ENCODE results near the gene GCNT2.
"Not testable (repeated sequence)": the region's sequence is repeated elsewhere in the genome, so short reads cannot be mapped to it uniquely, and the experiment has no call there.

Gene GCNT2

DNA sequence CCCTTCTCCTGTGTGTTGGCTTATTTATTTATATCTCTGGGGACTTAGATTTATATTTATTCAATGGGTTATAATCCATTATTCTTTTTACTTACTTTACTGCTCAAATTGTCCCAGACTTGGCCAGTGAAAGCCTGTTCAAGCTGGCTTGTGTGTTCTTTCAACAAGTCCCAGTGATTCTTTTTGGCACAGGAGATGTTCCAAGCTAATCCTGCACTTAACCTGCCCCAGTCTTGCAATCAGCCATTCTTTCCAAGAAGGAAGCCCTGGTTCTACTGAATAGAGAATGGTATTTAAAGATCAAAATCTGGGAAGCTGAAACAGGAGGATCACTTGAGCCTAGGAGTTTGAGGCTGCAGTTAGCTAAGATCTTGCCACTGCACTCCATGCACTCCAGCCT, 26.7 kb downstream of the GCNT2 start:
- no peak for DNase-seq (ENCODE audit: low read depth in 2 of 2)

DNA sequence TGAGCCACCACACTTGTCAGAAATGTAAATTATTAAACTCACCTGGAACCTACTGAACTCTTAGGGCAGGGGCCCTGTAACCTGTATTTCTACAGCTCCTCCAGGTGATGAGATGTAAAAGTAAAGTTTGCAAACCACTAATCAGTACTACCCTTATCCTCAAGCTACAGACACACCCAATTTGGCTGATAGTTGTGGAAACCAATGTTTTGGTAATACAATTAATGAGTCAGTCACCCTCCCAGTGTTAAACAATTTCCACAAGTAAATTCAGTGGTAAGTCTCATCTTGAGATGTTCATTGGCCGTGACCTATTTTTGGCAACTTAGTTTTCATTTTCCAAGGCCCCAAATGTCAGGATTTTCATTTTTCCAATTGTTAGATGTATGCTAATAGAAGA, 29.6 kb downstream of the GCNT2 start:
- no peak for DNase-seq (ENCODE audit: low read depth in 2 of 2)

DNA sequence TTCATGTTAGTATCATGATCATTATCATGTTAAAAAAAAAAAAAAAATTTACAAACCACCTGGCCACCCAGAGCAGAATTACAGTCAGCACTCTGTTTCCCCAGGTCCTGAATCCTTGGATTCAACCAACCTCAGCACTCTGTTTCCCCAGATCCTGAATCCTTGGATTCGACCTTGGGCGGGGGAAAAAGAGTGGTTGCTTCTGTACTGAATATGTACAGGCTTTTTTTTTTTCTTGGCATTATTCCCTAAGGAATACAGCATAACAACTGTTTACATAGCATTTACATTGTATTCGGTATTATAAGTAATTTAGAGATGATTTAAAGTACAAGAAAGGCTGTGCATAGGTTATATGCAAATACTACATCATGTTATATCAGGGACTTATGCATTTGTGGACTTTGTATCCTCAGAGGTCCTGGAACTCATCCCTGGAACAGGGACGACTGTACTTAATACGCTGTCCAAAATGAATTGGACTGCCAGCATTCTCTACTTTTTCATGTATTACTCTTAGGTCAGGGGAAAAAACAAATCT, 31.2 kb downstream of the GCNT2 start:
- no peak for DNase-seq (ENCODE audit: low read depth in 2 of 2)

DNA sequence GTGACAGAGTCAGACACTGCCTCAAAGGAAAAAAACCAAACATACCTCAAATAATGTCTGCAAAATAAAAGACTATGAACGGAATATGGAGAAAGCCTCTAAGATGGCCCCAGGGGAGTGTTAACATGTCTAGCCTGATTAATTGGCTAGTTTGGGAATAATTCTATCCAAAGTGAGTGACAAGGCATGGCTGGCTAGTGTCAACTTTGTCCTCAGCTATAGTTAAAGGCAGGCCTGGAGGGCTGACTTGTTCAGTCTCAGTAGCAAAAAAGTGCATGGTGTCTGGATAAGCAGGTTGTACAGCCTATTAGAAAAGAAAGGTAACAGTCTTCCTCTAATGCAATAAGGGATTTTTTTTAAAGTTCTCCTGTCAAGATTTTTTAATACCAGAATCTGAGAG, 32.7 kb downstream of the GCNT2 start:
- DNase-seq (ENCODE audit: low read depth in 2 of 2) = no peak

DNA sequence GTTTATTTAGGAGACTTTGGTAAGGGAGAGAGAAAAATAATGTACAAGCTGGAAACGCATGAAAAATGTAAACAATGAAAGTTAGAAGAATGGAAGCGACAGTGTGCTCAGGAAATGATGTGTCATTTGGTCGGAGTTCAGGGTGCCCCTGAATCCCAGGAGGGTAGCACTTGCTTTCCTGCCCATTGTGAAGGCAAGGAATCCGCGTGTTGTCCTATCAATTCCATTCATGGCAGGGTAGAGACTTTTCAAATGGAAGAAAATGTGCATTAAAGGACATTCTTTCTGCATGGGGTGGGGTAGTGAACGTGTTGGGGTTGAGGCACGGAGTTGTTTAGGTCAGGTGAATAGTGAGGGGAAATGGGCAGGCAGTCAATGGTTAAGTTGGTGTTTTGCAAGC, 33.7 kb downstream of the GCNT2 start:
- DNase-seq (ENCODE audit: low read depth in 2 of 2) = no peak

DNA sequence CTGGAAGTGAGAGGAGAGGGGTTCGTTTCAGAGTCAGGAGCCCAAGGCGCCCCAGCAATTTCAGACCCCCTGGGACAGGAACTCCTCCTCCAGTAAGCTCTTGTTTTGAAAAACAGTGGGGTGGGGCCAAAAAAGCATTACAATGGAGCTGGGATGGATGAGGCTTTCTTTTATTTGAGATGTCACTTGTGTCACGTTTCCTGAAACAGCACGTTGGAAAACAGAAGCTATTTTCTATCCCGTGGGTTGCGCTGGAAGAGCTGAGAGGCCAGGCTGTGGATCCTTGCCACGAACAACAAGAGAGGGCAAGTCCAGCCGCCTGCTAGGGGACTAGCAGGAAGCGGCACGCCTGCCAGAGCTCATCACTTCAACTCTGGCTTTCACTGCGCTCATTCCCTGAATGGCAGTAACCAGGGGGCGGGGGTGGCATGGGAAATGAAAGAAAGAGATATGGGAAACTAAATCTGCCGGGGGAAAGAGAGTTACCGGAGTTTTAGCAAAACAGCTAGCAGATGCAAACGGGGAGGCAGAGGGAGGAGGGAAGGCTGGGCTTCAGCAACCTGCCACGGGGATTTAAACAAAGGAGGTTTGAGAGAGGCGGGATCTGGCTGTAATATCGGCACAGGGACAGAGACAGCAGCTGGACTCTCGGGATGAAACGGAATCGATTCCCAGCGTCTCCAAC, 34.6 kb downstream of the GCNT2 start:
- no peak for DNase-seq (ENCODE audit: low read depth in 2 of 2)

DNA sequence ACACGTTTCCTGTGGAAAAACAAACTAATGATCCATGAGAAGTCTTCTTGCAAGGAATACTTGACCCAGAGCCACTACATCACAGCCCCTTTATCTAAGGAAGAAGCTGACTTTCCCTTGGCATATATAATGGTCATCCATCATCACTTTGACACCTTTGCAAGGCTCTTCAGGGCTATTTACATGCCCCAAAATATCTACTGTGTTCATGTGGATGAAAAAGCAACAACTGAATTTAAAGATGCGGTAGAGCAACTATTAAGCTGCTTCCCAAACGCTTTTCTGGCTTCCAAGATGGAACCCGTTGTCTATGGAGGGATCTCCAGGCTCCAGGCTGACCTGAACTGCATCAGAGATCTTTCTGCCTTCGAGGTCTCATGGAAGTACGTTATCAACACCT, 35.4 kb downstream of the GCNT2 start:
- no peak for DNase-seq (ENCODE audit: low read depth in 2 of 2)

DNA sequence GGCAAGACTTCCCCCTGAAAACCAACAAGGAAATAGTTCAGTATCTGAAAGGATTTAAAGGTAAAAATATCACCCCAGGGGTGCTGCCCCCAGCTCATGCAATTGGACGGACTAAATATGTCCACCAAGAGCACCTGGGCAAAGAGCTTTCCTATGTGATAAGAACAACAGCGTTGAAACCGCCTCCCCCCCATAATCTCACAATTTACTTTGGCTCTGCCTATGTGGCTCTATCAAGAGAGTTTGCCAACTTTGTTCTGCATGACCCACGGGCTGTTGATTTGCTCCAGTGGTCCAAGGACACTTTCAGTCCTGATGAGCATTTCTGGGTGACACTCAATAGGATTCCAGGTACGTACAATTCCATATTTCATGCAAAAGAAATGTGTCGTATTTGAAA, 35.8 kb downstream of the GCNT2 start:
- DNase-seq (ENCODE audit: low read depth in 2 of 2) = no peak

DNA sequence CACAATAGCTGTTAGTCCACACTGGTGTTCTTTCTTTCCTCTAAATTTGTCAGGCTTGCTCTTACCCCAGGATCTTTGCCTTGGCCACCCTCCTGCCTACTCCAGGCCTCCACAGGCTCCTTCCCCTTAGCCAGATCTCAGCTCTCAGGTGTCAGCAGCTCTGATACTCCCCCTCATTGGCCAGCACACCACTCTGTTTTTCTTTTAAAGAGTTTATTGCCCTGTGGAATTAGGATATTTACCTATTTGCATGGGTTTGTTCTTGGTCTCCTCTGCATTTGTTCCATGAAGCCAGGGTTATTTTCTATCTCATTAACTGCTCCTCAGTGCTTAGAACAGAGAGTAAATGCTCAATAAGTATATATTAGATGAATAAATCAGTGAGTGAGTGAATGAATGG, 36.8 kb downstream of the GCNT2 start:
- no peak for DNase-seq (ENCODE audit: low read depth in 2 of 2)

DNA sequence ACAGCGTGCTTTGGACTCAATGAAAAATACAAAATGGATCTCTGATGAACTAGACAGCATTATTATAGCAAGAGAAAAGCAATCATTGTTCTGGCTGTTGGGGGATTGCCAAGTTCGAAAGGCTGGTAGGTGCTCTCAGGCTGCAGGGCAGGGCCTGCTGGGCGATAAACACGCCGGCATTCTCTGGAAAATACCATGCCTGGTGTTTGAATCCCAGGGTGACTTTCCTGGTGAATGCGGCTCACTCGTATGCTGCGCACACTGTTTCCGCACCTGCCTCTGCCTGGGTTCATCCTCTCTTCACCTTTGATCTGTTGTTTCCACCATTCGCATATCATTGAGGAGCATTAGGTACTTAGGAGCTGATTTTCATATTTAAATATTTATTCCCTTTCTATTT, 37.4 kb downstream of the GCNT2 start:
- DNase-seq (ENCODE audit: low read depth in 2 of 2) = no peak

DNA sequence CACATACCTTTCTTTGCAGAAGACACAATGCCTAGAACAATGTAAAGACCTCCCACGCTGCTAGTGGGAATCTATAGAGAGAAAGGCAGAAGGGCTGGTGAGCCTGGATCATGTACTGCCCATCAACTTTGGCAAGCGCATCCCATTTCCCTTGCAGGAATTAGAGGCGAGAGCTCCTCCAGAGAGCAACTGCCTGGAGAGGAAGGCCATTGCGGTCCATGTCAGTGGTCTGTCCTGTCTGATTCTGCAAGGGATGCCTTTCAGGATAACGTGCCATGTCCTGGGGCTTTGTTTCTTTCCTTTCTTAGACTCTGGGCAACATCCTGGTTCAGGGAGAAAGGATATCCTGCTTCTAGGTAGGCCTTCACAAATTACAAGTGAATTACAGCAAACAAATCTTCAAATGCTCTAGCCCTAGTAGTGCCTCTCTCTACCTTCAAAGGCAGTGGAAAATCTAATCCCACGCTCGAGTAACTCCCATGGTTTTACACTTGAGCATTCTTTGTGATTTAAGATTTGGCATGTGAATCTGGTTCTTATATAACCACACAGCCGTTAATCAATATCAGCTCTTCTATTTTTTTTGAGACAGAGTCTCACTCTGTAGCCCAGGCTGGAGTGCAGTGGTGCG, 38.5 kb downstream of the GCNT2 start:
- no peak for DNase-seq (ENCODE audit: low read depth in 2 of 2)

DNA sequence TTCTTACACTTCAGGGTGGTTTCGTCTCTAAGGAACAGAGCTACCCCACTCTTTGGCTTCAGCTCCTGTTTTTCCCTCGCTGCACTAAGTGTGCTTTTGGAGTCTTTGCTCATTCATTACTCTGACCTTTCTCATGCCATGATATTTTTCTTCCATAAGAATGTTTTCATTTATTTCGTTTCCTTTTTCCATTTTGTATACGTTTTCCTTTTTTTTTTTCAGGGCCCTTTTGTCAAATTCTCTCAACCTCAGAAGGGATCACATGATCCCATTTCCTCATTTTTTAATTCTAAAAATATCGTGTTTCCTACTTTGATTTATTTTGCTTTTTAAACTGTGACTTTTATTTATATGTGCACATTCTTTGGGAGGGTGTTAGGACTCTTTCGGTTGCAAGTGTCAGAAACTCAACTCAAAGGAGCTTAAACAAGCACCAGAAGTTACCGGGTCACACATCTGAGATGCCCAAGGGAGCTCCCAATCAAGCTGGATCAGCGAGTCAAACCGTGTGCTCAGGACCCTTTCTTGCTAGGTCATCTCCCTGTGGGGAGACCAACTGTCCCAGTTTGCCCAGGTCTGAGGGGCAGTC, 40.6 kb downstream of the GCNT2 start:
- DNase-seq (ENCODE audit: low read depth in 2 of 2) = no peak

DNA sequence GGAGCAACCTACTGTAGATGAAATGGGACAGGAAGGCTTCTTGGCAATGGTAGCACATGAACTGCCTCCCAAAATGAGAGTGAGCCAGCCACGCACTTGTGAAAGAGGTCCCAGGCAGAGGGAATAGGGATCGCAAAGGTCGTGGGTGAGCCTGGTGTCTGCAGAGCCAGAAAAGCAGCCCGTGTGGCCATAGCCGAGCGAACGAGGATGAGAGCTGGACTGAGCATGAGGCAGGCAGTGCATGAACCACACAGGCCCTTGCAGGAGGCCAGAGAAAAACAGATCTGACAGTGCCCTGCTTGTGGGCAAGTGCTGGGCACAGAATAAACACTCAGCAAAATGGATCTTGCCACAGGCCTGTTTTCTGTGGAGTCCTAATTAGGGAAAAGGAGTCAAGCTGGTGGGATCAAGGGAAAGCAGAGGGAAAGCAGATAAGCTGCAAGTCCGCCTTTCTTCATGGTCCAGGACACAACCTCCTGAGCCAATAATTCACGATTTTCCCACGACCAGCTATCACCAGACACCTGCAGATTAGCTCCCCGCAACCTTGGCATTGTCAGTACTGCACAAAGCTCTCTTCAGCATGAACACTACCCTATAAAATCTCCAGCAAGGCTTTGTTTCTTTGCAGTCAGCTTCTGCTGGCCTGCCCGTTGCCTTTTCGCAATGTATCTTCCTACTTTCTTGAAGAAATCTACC, 44.0 kb downstream of the GCNT2 start:
- no peak for DNase-seq (ENCODE audit: low read depth in 2 of 2)

DNA sequence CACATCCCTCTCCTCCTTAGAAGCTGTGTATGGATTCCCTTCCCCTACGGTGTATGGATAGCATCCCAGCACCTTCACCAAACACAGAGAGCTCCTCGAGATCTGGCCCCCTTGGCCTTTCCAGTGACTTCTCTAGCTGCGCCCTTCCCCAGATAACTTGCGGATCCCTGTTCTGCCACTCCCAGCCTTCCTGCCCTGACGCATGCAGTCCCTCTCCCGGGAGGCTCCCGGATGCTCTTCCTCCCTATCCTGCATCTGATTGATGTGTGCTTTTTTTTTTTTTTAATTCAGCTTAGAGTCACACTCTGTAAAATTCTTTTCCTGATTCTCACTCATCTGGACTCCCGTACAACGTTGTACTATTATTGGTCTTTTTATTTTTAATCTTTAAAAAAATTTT, 44.8 kb downstream of the GCNT2 start:
- DNase-seq (ENCODE audit: low read depth in 2 of 2) = no peak

DNA sequence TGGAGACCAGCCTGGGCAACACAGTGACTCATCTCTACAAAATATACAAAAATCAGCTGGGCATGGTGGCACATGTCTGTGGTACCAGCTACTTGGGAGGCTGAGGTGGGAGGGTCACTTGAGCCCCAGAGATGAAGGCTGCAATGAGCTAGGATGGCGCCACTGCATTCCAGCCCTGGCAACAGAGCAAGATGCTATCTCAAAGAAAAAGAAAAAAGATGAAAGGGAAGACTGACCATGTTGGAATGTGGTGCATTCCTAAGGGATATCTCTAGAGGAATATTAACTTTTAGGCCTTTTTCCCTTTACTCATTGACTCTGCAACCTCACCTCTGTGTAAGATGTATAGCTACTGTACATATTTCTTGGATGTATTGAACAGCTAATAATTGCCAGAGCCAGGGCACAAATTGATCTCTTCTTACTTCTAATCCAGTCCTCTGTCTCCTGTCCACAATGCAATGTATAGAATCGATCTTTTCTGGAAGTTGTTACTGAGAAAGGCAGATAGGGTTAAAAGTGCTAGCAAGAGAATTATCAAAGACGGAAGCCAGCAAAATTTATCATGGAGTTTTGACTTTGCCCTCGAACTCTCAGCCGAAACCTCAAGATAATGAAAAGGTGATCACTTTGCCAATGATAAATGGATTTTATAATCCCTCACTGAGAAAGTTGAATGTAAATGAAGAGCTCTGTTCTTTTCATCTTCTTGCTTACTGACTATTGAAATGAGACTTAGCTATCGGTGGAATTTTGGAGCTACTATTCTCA, 46.3 kb downstream of the GCNT2 start:
- DNase-seq (ENCODE audit: low read depth in 2 of 2) = no peak

DNA sequence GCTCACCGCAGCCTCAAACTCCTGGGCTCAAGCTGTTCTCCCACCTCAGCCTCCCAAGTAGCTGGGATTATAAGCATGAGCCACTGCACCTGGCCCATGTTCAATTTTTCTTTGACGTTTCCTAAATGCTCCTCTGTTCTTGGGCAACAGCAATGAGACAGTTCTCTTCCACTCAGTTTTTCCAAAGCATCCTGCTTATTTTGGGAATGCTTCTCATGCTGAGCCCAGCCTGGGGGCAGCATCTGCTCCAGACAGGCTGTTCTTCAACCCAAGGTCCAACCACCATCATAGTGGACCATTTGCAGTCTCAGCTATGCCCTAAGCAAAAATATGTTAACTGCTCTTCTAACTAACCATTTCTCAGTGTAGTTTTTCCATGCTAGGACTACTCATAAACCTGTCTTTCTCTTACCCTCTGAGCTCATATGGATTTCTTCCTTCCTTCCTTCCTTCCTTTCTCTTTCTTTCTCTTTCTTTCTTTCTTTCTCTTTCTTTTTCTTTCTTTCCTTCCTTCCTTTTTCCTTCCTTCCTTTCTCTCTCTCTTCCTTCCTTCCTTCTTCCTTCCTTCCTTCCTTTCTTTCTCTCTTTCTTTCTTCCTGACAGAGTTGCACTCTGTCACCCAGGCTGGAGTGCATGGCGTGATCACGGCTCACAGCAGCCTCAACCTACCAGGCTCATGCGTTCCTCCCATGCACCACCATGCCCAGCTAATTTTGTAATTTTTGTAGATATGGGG, 48.4 kb downstream of the GCNT2 start:
- DNase-seq (ENCODE audit: low read depth in 2 of 2) = no peak

DNA sequence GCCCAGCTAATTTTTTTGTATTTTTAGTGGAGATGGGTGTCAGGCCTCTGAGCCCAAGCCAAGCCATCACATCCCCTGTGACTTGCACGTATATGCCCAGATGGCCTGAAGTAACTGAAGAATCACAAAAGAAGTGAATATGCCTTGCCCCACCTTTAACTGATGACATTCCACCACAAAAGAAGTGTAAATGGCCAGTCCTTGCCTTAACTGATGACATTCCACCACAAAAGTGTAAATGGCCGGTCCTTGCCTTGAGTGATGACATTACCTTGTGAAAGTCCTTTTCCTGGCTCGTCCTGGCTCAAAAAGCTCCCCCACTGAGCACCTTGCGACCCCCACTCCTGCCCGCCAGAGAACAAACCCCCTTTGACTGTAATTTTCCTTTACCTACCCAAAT, 54.4 kb downstream of the GCNT2 start:
- DNase-seq (ENCODE audit: low read depth in 2 of 2) = not testable (repeated sequence)

DNA sequence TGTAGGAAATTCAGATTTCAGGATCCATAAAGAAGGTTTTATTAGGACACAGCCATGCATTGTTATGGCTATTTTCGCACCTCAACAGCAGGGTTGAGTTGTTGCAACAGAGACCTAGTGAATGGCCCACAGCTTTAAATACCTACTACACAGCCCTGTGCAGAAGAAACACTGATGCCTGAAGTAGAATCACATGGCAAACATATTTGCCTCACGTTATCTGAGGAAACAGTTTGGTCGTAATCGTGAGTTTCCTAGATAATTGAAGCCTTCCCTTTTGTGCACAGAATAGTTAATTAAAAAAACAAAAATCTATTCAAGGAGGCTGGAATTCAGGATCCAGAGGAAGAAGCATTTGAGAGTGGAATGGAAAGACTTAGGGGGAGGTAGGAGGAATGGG, 55.1 kb downstream of the GCNT2 start:
- no peak for DNase-seq (ENCODE audit: low read depth in 2 of 2)

DNA sequence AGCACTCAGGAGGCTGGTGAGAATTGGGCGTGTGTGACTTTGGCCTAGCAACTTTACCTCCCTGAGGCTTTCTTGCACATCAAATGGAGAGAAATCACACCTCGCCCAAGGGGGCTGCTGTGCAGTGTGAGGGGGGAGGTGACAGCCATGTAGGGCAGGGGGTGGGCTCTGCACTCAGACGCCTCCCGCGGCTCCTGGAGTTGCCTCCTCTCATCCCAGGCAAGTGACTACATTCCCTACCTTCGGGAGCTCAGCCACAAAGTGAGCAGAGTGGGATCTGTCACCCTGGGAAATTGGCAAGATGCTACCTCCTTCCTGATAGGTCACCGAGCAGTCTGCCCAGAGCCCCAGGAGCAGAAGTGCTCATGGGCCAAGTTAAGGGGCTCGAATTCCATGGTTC, 56.0 kb downstream of the GCNT2 start:
- no peak for DNase-seq (ENCODE audit: low read depth in 2 of 2)

DNA sequence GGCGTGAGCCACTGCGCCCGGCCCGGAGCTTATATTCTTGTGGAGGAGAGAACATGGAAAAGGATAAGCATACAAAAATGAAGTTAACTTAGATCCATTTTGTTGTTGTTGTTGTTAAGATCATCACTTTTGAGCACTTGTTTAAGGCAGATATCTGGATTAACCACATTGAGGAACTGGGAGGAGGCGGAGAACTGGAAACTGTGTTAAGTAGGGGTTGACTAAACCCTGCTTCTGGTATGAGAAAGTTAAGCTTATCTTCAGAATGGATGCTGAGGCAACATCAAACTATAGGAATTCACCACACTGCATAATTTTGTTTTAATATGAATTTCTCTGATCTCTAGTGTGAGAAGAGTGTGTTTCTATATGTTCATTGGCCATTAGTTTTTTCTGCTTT, 57.6 kb downstream of the GCNT2 start:
- no peak for DNase-seq (ENCODE audit: low read depth in 2 of 2)

DNA sequence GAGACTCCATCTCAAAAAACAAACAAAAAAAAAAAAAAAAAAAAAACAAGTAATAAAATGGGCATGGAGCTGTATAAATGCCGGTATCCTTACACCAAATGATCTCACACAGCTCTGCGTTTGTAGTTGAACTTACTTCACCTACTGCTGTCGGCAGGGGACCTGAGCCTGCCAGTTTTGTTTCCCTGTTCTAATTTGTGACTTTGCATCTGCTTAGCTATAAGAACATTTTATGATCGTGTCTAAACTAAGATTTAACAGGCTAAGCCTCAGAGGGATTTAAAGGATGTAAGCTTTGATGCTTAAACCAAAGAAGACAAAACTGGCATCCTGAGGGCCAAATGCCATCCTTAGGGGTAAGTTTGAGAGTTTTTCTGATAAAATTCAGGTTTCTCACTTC, 58.7 kb downstream of the GCNT2 start:
- no peak for DNase-seq (ENCODE audit: low read depth in 2 of 2)
